ENCODE results near the gene B4GALT3. TPM values are rescaled to one million over a fixed set of nuclear protein-coding genes. Genes with fewer than 3 reads are reported as not detected.
A peak's percentile ranks its signal among the peaks of the same experiment; 100 is the strongest.

B4GALT3 gene
- total and polyA plus RNA-seq, 9 of the 15 experiments (the other 6 are each of a cell fraction or from before 2014, with no cell fraction given) = 31.2 to 103 (median 46.1) TPM

GRCh38 chr1:161165742-161166668 is 11.3 kb downstream of the B4GALT3 start, which contains the start of gene PPOX (continued):
- TF ChIP-seq ZNF518B (CRISPR knock-in tag; IDR thresholded peaks at IDR 0.05) (no peak), FOXP1 (CRISPR knock-in tag; IDR thresholded peaks at IDR 0.05) (peak; percentile 65), ZBTB40 (IDR thresholded peaks at IDR 0.05) (peak; percentile 20; the same call in 1 of the 2 replicates), ZBTB40 (CRISPR knock-in tag; IDR thresholded peaks at IDR 0.05) (no peak), CSDE1 (IDR thresholded peaks at IDR 0.05) (no peak), ZNF589 (CRISPR knock-in tag; IDR thresholded peaks at IDR 0.05; ENCODE audit: low read depth) (peak; percentile 97), GABPA (tag; conservative IDR thresholded peaks at IDR 0.05; ENCODE audit: low read depth) (peak; percentile 37), THRAP3 (IDR thresholded peaks at IDR 0.05; ENCODE audit: borderline replicate concordance) (0 out of 2 replicates have a peak, but pooled peaks have one; percentile 62), PTBP1 (IDR thresholded peaks at IDR 0.05; ENCODE audit: low read depth, low read length) (no peak), OTX1 (CRISPR knock-in tag; IDR thresholded peaks at IDR 0.05) (no peak), POLR2G (IDR thresholded peaks at IDR 0.05; ENCODE audit: low read depth, low read length) (peak; percentile 93), RBM22 (IDR thresholded peaks at IDR 0.05; ENCODE audit: low read depth, low read length, poor library complexity, severe bottlenecking) (no peak), GABPB1 (CRISPR knock-in tag; IDR thresholded peaks at IDR 0.05) (peak; percentile 68)

Measured in K562 (cell line).